ENCODE measurements around the gene SLC38A8. TPM values are rescaled to one million over a fixed set of nuclear protein-coding genes. Genes with fewer than 3 reads are reported as not detected.

The SLC38A8 gene
- total RNA-seq, 1 donor from 2014 or later: not detected

- no peak overlapping the region for H3K27ac ChIP-seq
- intact Hi-C loops (cut with DNase I): loop anchor here (10.0 kb wide), 2 partner anchors 96 to 516 kb away; no protein-coding TSS in a partner anchor
- no peaks in the 10 kb centered on the region for H3K36me3 ChIP-seq
- H3K4me1 ChIP-seq: no peaks in the 10 kb centered on the region
- DNase-seq (ENCODE audit: extremely low spot score in 2 of 2): no peak
- no peaks in the 10 kb centered on the region for H3K27me3 ChIP-seq
- H3K9me3 ChIP-seq: no peaks in the 10 kb centered on the region
- TF ChIP-seq, protein P1, sequence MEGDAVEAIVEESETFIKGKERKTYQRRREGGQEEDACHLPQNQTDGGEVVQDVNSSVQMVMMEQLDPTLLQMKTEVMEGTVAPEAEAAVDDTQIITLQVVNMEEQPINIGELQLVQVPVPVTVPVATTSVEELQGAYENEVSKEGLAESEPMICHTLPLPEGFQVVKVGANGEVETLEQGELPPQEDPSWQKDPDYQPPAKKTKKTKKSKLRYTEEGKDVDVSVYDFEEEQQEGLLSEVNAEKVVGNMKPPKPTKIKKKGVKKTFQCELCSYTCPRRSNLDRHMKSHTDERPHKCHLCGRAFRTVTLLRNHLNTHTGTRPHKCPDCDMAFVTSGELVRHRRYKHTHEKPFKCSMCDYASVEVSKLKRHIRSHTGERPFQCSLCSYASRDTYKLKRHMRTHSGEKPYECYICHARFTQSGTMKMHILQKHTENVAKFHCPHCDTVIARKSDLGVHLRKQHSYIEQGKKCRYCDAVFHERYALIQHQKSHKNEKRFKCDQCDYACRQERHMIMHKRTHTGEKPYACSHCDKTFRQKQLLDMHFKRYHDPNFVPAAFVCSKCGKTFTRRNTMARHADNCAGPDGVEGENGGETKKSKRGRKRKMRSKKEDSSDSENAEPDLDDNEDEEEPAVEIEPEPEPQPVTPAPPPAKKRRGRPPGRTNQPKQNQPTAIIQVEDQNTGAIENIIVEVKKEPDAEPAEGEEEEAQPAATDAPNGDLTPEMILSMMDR (IDR thresholded peaks at IDR 0.05): no peak
- TF ChIP-seq POLR2AphosphoS5 (IDR thresholded peaks at IDR 0.05; ENCODE audit: insufficient read depth in 1 of 2, low read depth in 1 of 2) (no peak), POLR2A (IDR thresholded peaks at IDR 0.05) (no peak)
- H3K4me3 ChIP-seq: peak overlapping the region in 1 of 2 donors; percentile 27
These were observed 73.5 kb downstream of the SLC38A8 start for GRCh38 chr16:83968891-83969649.

GRCh38 chr16:83968306-83968851 is 74.2 kb downstream of the SLC38A8 start:
- intact Hi-C loops (cut with DNase I): loop anchor here (10.0 kb wide), 2 partner anchors 96 to 516 kb away; no protein-coding TSS in a partner anchor
- TF ChIP-seq, protein P1 (IDR thresholded peaks at IDR 0.05): no peak
- TF ChIP-seq POLR2A (IDR thresholded peaks at IDR 0.05): no peak
- TF ChIP-seq POLR2AphosphoS5 (IDR thresholded peaks at IDR 0.05; ENCODE audit: insufficient read depth in 1 of 2, low read depth in 1 of 2): no peak
- Histone ChIP-seq H3K4me3 (peak overlapping the region in 1 of 2 donors; percentile 39), H3K4me1 (no peaks in the 10 kb centered on the region), H3K9me3 (no peaks in the 10 kb centered on the region), H3K36me3 (no peaks in the 10 kb centered on the region), H3K27me3 (no peaks in the 10 kb centered on the region), H3K27ac (no peak overlapping the region)
- DNase-seq (ENCODE audit: extremely low spot score in 2 of 2): no peak

- H3K36me3 ChIP-seq: no peaks in the 10 kb centered on the region
- H3K4me3 ChIP-seq: peak within 1 kb of the TSS in 1 of 2 donors; percentile 39
- H3K27ac ChIP-seq: no peak within 1 kb of the TSS
- H3K4me1 ChIP-seq: no peaks in the 10 kb centered on the region
- DNase-seq (ENCODE audit: extremely low spot score in 2 of 2): no peak
- intact Hi-C loops (cut with DNase I): loop anchor here (10.0 kb wide), 2 partner anchors 97 to 517 kb away; no protein-coding TSS in a partner anchor
- no peaks in the 10 kb centered on the region for H3K9me3 ChIP-seq
- H3K27me3 ChIP-seq: no peaks in the 10 kb centered on the region
- no peak for TF ChIP-seq POLR2A (IDR thresholded peaks at IDR 0.05)
- TF ChIP-seq, protein P1 (IDR thresholded peaks at IDR 0.05): peak in 1 of 3 experiments; percentile 58
- no peak for TF ChIP-seq POLR2AphosphoS5 (IDR thresholded peaks at IDR 0.05; ENCODE audit: insufficient read depth in 1 of 2, low read depth in 1 of 2)
These were observed 74.7 kb downstream of the SLC38A8 start, which contains the start of gene NECAB2 for GRCh38 chr16:83967838-83968305. Gene NECAB2, plus strand, starts transcription at chr16:83968244. Its CDS starts 405 bp downstream, at chr16:83968649.

DNA sequence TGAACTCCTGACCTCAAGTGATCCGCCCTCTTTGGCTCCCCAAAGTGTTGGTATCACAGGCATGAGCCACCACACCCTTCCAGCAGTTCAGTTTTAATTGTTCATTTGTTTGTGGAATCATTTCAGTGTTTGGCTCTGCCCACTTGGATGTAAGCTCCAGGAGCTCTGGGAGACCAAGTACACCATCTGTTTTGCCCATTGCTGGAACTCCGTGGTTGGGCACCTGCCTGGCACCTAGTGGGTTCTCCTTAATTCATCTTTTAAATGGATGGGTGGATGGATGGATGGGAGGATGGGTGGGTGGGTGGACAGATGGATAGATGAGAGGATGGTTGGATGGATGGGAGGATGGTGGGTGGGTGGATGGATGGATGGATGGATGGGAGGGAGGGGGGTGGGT is 75.5 kb downstream of the SLC38A8 start:
- intact Hi-C loops (cut with DNase I): loop anchor here (10.0 kb wide), 2 partner anchors 98 to 518 kb away; no protein-coding TSS in a partner anchor

More for the DNA sequence above, 75.5 kb downstream of the SLC38A8 start:
- no peaks in the 10 kb centered on the region for H3K9me3 ChIP-seq
- TF ChIP-seq, protein P1 (IDR thresholded peaks at IDR 0.05): no peak
- no peak overlapping the region for H3K4me3 ChIP-seq
- H3K36me3 ChIP-seq: no peaks in the 10 kb centered on the region
- DNase-seq (ENCODE audit: extremely low spot score in 2 of 2): no peak
- H3K27me3 ChIP-seq: no peaks in the 10 kb centered on the region
- no peaks in the 10 kb centered on the region for H3K4me1 ChIP-seq
- no peak overlapping the region for H3K27ac ChIP-seq

All from vagina (tissue), 2 donors.